HepG2 (cell line): ENCODE data around the gene SLC2A10. TPM values are rescaled to one million over a fixed set of nuclear protein-coding genes. Genes with fewer than 3 reads are reported as not detected.

ENCODE experiments used
- ARNTL ChIP-seq: sonication (generic); formaldehyde crosslinking; IDR thresholded peaks from 2 replicates; pipeline ENCODE4 v1.4.0; 2020; ENCODE audit warnings: mild to moderate bottlenecking, missing genetic modification reagents
- ERF ChIP-seq: IDR thresholded peaks from 2 replicates; pipeline ENCODE4 v1.6.1; 2018; ENCODE audit warnings: missing biosample characterization, missing genetic modification reagents
- ESRRA ChIP-seq: sonication (generic); formaldehyde crosslinking; IDR thresholded peaks from 2 replicates; pipeline ENCODE4 v1.5.1; 2020; ENCODE audit warnings: mild to moderate bottlenecking, low read depth, missing genetic modification reagents
- HDAC1 ChIP-seq: sonication (generic); formaldehyde crosslinking; IDR thresholded peaks from 2 replicates; pipeline ENCODE4 v1.5.1; 2020; ENCODE audit warnings: mild to moderate bottlenecking, missing genetic modification reagents
- KDM1A ChIP-seq: IDR thresholded peaks from 2 replicates; pipeline ENCODE4 v1.6.1; 2016; ENCODE audit warnings: missing compliant biosample characterization
- MAFG ChIP-seq: sonication (generic); formaldehyde crosslinking; IDR thresholded peaks from 2 replicates; pipeline ENCODE4 v1.5.1; 2020; ENCODE audit warnings: mild to moderate bottlenecking, missing genetic modification reagents
- MTA1 ChIP-seq: sonication (generic); formaldehyde crosslinking; IDR thresholded peaks from 2 replicates; pipeline ENCODE4 v1.4.0; 2020; ENCODE audit warnings: missing genetic modification reagents, mild to moderate bottlenecking, borderline replicate concordance
- NPAS2 ChIP-seq: sonication (generic); formaldehyde crosslinking; IDR thresholded peaks from 2 replicates; pipeline ENCODE4 v1.8.0; 2022; ENCODE audit warnings: mild to moderate bottlenecking, missing genetic modification reagents, borderline replicate concordance
- NR2F1 ChIP-seq, 2 experiments: fragments of 450-650 bp in 1 of 2; formaldehyde crosslinking in 1 of 2; IDR thresholded peaks; 2 replicates each; pipeline versions ENCODE4 v1.5.0 to v1.6.1; 2016 to 2020; ENCODE audit warnings: mild to moderate bottlenecking in 1 of 2, missing compliant biosample characterization in 1 of 2, missing genetic modification reagents in 1 of 2, moderate library complexity in 1 of 2
- PAWR ChIP-seq: sonication (generic); formaldehyde crosslinking; IDR thresholded peaks from 2 replicates; pipeline ENCODE4 v1.4.0; 2020; ENCODE audit warnings: missing genetic modification reagents, mild to moderate bottlenecking, borderline replicate concordance
- SP4 ChIP-seq: sonication (generic); formaldehyde crosslinking; IDR thresholded peaks from 2 replicates; pipeline ENCODE4 v1.8.1; 2023; ENCODE audit warnings: mild to moderate bottlenecking, missing genetic modification reagents
- U2AF2 ChIP-seq: fragments of 200-400 bp; formaldehyde crosslinking; IDR thresholded peaks from 2 replicates; pipeline ENCODE4 v1.6.1; 2017; ENCODE audit warnings: low read depth, mild to moderate bottlenecking, low read length
- ZBTB21 ChIP-seq: sonication (generic); formaldehyde crosslinking; IDR thresholded peaks from 2 replicates; pipeline ENCODE4 v1.4.0; 2020; ENCODE audit warnings: missing genetic modification reagents
- ZFP41 ChIP-seq: sonication (generic); formaldehyde crosslinking; IDR thresholded peaks from 2 replicates; pipeline ENCODE4 v1.4.0; 2020; ENCODE audit warnings: mild to moderate bottlenecking, missing genetic modification reagents, borderline replicate concordance
- ZNF124 ChIP-seq: sonication (generic); formaldehyde crosslinking; IDR thresholded peaks from 2 replicates; pipeline ENCODE4 v1.4.0; 2020; ENCODE audit warnings: missing genetic modification reagents
- ZNF256 ChIP-seq: sonication (generic); formaldehyde crosslinking; conservative IDR thresholded peaks from 2 replicates; pipeline ENCODE4 v1.4.0; 2020; ENCODE audit warnings: missing genetic modification reagents
- ZNF263 ChIP-seq: sonication (generic); formaldehyde crosslinking; IDR thresholded peaks from 2 replicates; pipeline ENCODE4 v1.4.0; 2020; ENCODE audit warnings: missing genetic modification reagents
- ZNF367 ChIP-seq: sonication (generic); formaldehyde crosslinking; IDR thresholded peaks from 2 replicates; pipeline ENCODE4 v1.4.0; 2020; ENCODE audit warnings: missing genetic modification reagents, borderline replicate concordance
- ZNF724P ChIP-seq: sonication (generic); formaldehyde crosslinking; IDR thresholded peaks from 2 replicates; pipeline ENCODE4 v1.8.0; 2022; ENCODE audit warnings: missing genetic modification reagents, borderline replicate concordance
- ZNF782 ChIP-seq: sonication (generic); formaldehyde crosslinking; IDR thresholded peaks from 2 replicates; pipeline ENCODE4 v1.4.0; 2020; ENCODE audit warnings: missing genetic modification reagents, mild to moderate bottlenecking, borderline replicate concordance
- ZNF792 ChIP-seq: IDR thresholded peaks from 2 replicates; pipeline ENCODE4 v1.6.1; 2016
- ZNF891 ChIP-seq: sonication (generic); formaldehyde crosslinking; IDR thresholded peaks from 2 replicates; pipeline ENCODE4 v1.5.0; 2020; ENCODE audit warnings: mild to moderate bottlenecking, missing genetic modification reagents
- ZSCAN21 ChIP-seq: sonication (generic); formaldehyde crosslinking; IDR thresholded peaks from 2 replicates; pipeline ENCODE4 v1.8.0; 2022; ENCODE audit warnings: mild to moderate bottlenecking, missing genetic modification reagents, moderate library complexity, borderline replicate concordance
- ZZZ3 ChIP-seq: sonication (generic); formaldehyde crosslinking; IDR thresholded peaks from 2 replicates; pipeline ENCODE4 v1.4.0; 2020; ENCODE audit warnings: missing genetic modification reagents, mild to moderate bottlenecking, borderline replicate concordance
- polyA plus RNA-seq, 8 experiments: library from polyadenylated mRNA; depleted of rRNA in 3 of 8; stranded (reverse) in 7 of 8; unstranded in 1 of 8; fragments of >200 nt; fragmentation: Illumina TruSeq in 4 of 8; extraction: Trizol in 4 of 8; gene quantifications; 2 replicates each; pipeline versions ENCODE4 v1.2.1 to v1.2.3, GENCODE V29; 2011 to 2016; ENCODE audit warnings: low read depth in 4 of 8, missing spikeins in 1 of 8, mixed read lengths in 1 of 8; ENCODE audit not compliant: insufficient read depth in 1 of 8
- total RNA-seq, 5 experiments: library from RNA; depleted of rRNA; stranded (reverse); fragments of >200 nt; fragmentation: Illumina TruSeq; extraction: Trizol; gene quantifications; 2 replicates each; pipeline ENCODE4 v1.2.3, GENCODE V29; 2016; ENCODE audit warnings: low read depth in 1 of 5
- TF ChIP-seq, protein P1 (sequence below): sonication (generic); formaldehyde crosslinking; conservative IDR thresholded peaks from 2 replicates; pipeline ENCODE4 v1.8.0; 2022; ENCODE audit warnings: mild to moderate bottlenecking, moderate library complexity, missing genetic modification reagents
- TF ChIP-seq, protein P2 (sequence below): sonication (generic); formaldehyde crosslinking; IDR thresholded peaks from 2 replicates; pipeline ENCODE4 v1.5.1; 2020; ENCODE audit warnings: missing genetic modification reagents, mild to moderate bottlenecking, borderline replicate concordance

SLC2A10 gene
- total and polyA plus RNA-seq, 2 of the 13 experiments (the other 11 are each of a cell fraction or from before 2014, with no cell fraction given): 16.0 to 18.4 TPM

DNA sequence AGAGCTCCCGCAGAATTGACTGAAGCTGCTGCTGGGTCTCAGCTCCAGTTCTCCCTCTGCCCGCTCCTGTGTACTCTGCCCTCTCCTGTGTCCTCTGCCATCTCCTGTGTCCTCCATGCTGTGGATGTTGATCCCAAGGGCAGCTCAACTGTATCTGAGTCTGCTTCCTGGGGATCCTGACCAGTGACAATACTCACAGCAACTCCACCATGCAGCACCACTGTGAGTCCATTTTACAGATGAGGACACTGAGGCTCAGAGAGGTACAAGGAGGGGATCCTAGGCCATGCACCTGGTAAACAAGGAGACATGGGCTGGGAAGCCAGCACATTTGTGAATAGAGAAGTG lies 28.8 kb upstream of the SLC2A10 start (continued):
- peak; percentile 68; the same call in 1 of the 2 replicates for TF ChIP-seq ZNF724P (CRISPR knock-in tag)
- 0 out of 2 replicates have a peak, but pooled peaks have one; percentile 71 for TF ChIP-seq SP4 (CRISPR knock-in tag)
- peak; percentile 94 for TF ChIP-seq KDM1A (CRISPR knock-in tag)
- TF ChIP-seq, protein P1, sequence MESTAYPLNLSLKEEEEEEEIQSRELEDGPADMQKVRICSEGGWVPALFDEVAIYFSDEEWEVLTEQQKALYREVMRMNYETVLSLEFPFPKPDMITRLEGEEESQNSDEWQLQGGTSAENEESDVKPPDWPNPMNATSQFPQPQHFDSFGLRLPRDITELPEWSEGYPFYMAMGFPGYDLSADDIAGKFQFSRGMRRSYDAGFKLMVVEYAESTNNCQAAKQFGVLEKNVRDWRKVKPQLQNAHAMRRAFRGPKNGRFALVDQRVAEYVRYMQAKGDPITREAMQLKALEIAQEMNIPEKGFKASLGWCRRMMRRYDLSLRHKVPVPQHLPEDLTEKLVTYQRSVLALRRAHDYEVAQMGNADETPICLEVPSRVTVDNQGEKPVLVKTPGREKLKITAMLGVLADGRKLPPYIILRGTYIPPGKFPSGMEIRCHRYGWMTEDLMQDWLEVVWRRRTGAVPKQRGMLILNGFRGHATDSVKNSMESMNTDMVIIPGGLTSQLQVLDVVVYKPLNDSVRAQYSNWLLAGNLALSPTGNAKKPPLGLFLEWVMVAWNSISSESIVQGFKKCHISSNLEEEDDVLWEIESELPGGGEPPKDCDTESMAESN (CRISPR knock-in tag): 0 out of 2 replicates have a peak, but pooled peaks have one; percentile 42
- TF ChIP-seq ZFP41 (CRISPR knock-in tag): no peak
- TF ChIP-seq ZNF782: 0 out of 2 replicates have a peak, but pooled peaks have one; percentile 66
- 0 out of 2 replicates have a peak, but pooled peaks have one; percentile 27 for TF ChIP-seq ZSCAN21 (CRISPR knock-in tag)
- TF ChIP-seq, protein P2, sequence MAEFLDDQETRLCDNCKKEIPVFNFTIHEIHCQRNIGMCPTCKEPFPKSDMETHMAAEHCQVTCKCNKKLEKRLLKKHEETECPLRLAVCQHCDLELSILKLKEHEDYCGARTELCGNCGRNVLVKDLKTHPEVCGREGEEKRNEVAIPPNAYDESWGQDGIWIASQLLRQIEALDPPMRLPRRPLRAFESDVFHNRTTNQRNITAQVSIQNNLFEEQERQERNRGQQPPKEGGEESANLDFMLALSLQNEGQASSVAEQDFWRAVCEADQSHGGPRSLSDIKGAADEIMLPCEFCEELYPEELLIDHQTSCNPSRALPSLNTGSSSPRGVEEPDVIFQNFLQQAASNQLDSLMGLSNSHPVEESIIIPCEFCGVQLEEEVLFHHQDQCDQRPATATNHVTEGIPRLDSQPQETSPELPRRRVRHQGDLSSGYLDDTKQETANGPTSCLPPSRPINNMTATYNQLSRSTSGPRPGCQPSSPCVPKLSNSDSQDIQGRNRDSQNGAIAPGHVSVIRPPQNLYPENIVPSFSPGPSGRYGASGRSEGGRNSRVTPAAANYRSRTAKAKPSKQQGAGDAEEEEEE (CRISPR knock-in tag): no peak
- TF ChIP-seq ZNF124 (CRISPR knock-in tag): 0 out of 2 replicates have a peak, but pooled peaks have one; percentile 5
- TF ChIP-seq ZNF263 (CRISPR knock-in tag): 0 out of 2 replicates have a peak, but pooled peaks have one; percentile 3
- no peak for TF ChIP-seq ZNF367 (CRISPR knock-in tag)
- TF ChIP-seq ARNTL: peak; percentile 8; the same call in 1 of the 2 replicates
- TF ChIP-seq NPAS2 (CRISPR knock-in tag): 0 out of 2 replicates have a peak, but pooled peaks have one; percentile 76
- TF ChIP-seq HDAC1 (CRISPR knock-in tag): peak; percentile 31; the same call in 1 of the 2 replicates
- 0 out of 2 replicates have a peak, but pooled peaks have one; percentile 5 for TF ChIP-seq ERF (CRISPR knock-in tag)
- 0 out of 2 replicates have a peak, but pooled peaks have one; percentile 57 for TF ChIP-seq ZZZ3 (CRISPR knock-in tag)
- TF ChIP-seq ESRRA (CRISPR knock-in tag): 0 out of 2 replicates have a peak, but pooled peaks have one; percentile 45
- TF ChIP-seq ZNF891 (CRISPR knock-in tag): peak; percentile 52; the same call in 1 of the 2 replicates
- peak; percentile 58 for TF ChIP-seq MTA1 (CRISPR knock-in tag)
- TF ChIP-seq U2AF2: no peak
- no peak for TF ChIP-seq ZNF256 (CRISPR knock-in tag)
- no peak for TF ChIP-seq NR2F1 (CRISPR knock-in tag; IDR thresholded peaks at IDR 0.05)
- 0 out of 2 replicates have a peak, but pooled peaks have one; percentile 35 for TF ChIP-seq PAWR (CRISPR knock-in tag)
- TF ChIP-seq ZNF792 (CRISPR knock-in tag): 0 out of 2 replicates have a peak, but pooled peaks have one; percentile 2
- TF ChIP-seq MAFG (CRISPR knock-in tag): no peak
- TF ChIP-seq ZBTB21 (CRISPR knock-in tag): no peak
